Measurements from ENCODE around the gene KLHL8.

- no peak for TF ChIP-seq POLR2A (IDR thresholded peaks at IDR 0.05)
- TF ChIP-seq CTCF (IDR thresholded peaks at IDR 0.05) = no peak
Measured at GRCh38 chr4:87228262-87228860, 7.9 kb upstream of the KLHL8 start.
